AML-193 (cell line): Measurements from ENCODE around the gene XAF1.
A peak's percentile ranks its signal among the peaks of the same experiment; 100 is the strongest.
"Not testable (repeated sequence)": the region's sequence is repeated elsewhere in the genome, so short reads cannot be mapped to it uniquely, and the experiment has no call there.

Experiments
- DNase-seq, 2 experiments: peaks; one replicate each; lab custom pipeline; 2025; lab: John Stamatoyannopoulos, UW

Gene XAF1

GRCh38 chr17:6755731-6756184, at the start of gene XAF1:
XAF1 (plus strand) TSS chr17:6756046; CDS start chr17:6756079, 33 bp downstream.
- peak in 1 of 2 experiments; percentile 13 for DNase-seq

- no peak for DNase-seq
These were observed 49.3 kb upstream of the XAF1 start for GRCh38 chr17:6706499-6706898.

GRCh38 chr17:6706996-6707395, 48.9 kb upstream of the XAF1 start:
- DNase-seq: no peak

DNA sequence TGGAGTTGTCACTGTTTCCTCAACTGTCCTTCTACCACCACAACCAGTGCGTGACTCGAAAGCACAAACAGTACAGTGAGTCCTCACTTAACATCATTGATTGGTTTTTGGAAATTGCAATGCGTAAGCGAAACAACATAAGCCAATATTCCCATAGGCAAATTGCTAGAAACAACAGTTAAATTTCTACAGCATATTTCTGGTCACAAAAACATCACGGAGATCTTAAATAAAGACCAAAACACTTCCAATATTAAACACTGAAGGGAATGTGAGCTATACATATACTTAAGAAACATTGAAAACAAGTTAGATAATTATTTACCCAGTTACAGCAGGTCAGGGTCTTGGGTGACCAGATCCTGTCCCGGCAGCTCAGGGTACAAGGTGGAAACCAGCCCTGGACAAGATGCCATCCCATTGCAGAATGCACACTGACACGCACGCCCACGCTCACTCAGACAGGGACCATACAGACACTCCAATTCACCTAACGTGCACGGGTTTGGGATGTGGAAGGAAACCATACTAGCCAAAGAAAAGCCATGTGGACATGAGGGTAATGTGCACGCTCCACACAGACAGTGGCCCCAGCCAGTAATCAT, 47.4 kb upstream of the XAF1 start:
- DNase-seq: no peak

DNA sequence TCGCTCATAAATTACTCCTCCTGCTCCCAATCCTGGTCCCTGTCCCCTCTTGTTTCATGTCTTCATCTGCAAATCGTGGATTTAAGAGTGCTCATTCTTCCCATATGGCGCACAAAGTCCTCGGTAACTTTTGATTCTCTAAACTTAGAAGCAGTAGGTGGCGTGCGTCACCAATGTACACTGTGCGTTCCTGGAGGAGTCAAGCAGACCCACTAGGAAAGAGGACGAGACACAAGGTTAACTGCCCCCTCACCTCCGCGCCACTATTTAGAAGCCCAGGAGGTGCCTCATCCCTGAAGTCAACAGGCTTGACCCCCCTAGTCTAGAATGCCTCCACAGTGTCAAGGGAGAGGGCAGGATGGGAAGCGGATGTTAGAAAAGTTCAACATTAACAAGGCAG, 45.5 kb upstream of the XAF1 start:
- DNase-seq: no peak

DNA sequence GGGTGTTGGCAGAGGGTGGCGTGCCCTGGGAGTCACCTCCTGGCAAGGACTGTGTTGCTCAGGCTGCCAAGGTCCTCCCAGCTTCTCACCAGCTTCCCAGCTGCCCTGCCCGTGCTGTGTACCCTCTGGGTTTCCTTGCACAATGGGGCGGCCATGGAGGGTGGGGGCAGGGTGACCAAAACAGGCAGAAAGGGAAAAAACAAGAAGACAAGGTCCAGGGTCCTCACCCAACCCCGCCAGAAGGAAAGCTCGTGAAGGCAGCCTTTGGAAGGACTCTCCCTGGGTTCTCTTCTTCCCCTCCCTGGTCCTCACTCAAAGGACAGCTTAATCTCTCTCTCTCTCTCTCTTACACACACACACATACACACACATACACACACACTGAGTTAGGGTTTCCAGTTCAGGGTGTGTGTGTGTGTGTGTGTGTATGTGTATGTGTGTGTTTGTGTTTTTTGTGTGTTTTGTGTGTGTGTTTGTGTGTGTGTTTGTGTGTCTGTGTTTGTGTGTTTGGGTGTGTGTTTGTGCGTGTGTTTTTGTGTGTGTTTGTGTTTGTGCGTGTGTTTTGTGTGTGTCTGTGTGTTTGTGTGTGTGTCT, 44.7 kb upstream of the XAF1 start:
- DNase-seq: no peak

DNA sequence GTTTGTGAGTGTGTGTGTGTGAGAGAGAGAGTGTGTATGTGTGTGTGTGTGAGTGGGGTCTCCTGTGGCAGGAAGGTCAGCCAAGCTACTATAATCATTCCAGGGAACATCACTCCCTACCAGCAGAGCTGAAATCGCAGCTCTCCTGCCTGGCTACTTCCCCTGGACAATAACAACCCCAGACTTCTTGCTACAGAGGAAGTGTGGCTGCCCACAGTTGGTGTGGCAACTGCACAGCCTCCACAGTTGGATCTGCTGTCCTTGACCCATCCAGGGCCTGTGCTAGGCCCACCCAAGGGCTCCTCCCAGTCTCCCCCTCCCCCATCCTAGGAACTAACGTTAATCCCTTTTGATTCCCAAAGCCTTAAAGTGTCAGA, 44.2 kb upstream of the XAF1 start:
- peak; percentile 38 to 50 for DNase-seq

GRCh38 chr17:6712058-6712853, 43.6 kb upstream of the XAF1 start:
- peak; percentile 4 to 21 for DNase-seq

DNA sequence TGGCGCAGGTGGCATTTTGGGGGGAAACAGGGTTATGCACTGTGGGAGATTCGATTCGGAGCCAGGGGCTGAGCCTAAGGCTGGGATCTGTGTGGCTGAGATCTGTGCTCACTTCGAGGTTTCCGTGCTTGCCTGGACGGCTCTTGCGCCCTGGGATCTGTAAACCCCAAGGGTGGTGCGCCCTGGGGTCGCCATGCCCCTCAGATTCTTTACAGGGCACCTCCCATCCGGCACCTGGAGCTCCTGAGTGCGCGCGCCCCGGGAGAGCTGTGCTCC, 43.1 kb upstream of the XAF1 start:
- DNase-seq: no peak

- no peak for DNase-seq
These were observed 42.5 kb upstream of the XAF1 start, which contains the start of gene SLC13A5 for GRCh38 chr17:6713130-6713917. SLC13A5 (minus strand) TSS chr17:6713369; CDS start chr17:6713333, 36 bp downstream.

DNA sequence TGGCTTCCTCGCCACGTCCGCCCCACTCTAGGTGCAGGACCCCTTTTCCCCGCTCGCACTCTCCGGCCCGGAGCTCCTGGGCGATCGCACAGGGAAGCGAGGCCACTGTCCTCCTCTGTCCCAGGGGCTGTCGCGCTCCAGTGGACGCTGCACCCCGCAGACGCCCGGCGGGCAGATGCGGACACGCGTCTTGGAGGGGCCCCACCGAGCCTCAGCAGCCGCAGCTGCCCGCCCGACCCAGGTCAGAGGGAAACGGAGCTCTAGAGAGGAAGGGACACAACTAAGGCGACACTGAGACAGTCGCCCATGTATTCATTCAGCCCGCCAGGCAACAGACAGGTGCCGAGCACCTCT, 42.0 kb upstream of the XAF1 start:
- DNase-seq: no peak

DNA sequence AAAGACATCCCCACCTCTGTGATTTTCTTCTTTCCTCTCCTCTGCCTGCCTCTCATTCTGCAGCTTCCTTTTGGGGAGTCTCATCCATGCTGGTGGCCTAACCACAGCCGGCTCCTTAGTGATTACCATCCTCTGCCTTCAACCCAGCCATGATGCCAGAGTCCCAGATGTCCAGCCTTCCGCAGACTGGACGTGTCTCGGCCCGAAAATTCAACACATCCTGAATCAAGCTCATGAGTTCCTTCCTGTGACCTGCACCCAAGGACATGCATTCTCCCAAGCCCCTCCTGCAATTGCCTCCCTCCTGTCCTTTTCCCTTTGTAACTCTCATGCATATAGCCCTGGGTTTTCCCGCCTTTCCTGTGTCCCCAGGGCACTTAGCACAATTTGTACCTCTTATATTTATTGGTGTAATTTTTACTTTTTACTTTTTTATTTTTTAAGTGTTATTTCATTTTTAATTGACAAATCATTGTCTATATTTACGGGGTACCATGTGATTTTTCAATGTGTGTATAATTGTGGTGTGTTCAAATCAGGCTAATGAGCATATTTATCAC, 41.5 kb upstream of the XAF1 start:
- DNase-seq: no peak

GRCh38 chr17:6716736-6717135, 39.1 kb upstream of the XAF1 start:
- DNase-seq: no peak

DNA sequence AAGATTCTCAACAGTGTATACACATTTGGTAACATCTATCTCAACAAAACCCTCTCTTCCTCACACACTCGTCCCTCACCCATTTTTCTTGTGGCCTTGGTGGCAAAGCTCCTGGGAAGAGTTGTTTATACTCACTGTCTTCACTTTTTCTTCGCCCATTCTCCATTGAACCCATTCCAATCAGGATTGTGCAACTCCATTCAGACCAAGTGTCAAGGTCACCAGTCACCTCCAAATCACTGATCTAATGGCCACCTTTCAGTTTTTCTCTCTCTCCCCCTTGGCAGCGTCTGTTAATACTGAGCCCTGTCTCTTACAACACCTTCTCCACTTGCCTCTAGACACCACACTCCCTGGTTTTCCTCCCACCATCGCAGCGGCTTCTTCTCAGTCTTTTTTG, 34.1 kb upstream of the XAF1 start:
- no peak for DNase-seq

GRCh38 chr17:6724009-6724408, 31.8 kb upstream of the XAF1 start:
- DNase-seq: no peak

GRCh38 chr17:6729531-6729930, 26.3 kb upstream of the XAF1 start:
- DNase-seq: no peak

DNA sequence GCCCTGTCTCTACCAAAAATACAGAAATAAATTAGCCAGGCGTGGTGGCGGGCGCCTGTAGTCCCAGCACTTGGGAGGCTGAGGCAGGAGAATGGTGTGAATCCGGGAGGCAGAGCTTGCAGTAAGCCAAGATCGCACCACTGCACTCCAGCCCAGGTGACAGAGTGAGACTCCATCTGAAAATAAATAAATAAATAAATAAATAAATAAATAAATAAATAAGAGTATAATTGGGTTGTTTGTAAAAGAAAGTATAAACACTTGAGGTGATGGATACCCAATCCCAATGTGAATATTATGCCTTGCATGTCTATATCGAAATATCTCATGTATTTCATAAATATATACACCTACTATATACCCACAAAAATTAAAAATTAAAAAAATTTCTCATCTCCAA, 9.2 kb upstream of the XAF1 start:
- DNase-seq: not testable (repeated sequence)

DNA sequence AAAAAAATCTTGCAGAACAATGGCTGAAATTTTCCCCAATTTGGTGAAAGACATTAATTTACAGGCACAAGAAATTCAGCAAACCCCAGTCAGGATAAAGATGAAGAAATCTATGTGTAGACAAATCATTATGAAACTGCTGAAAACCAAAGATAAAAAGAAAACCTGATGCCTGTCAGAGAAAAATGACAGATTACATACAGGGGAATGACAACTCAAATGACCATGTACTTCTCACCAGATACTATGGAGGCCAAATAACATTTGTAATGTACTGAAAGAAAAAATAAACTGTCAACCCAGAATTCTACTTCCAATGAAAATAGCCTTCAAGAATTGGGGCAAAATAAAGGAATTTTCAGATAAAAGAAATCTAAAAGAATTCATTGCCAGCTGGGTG, 7.2 kb upstream of the XAF1 start:
- no peak for DNase-seq

- no peak for DNase-seq
These were observed 6.3 kb upstream of the XAF1 start for GRCh38 chr17:6749519-6749918.

- peak; percentile 57 to 69 for DNase-seq
These were observed 3.6 kb upstream of the XAF1 start for GRCh38 chr17:6752068-6752909.

DNA sequence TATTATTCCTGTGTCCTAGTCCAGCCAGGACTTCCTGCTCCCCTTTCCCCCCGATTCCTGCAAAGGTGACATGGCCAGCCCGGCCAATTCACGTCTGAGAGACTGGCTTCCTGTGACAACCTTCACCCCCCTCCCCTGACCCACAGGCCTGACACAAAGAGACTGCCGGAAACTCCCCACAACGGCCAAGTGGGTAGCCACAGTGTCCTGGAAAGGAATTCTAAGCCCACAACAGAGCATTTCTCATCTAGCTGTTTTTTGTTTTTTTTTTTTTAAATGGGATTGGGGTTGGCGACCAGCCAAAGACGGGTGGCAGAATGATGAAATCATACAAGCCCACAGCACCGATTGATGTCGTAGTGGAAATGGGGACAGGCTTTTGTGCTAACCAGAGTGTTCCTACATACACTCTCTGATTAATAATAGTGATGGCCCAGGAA, 2.8 kb upstream of the XAF1 start:
- peak; percentile 37 for DNase-seq
